HG03108 (cell line): ENCODE results near the gene C1orf87.

Source experiments
- ATAC-seq: cut with Tn5 transposase; IDR thresholded peaks from one replicate; pipeline ENCODE4 v1.9.1; 2021; ENCODE audit warnings: moderate library complexity; ENCODE audit not compliant: unreplicated experiment

C1orf87 gene

GRCh38 chr1:60073605-60074278 is at the start of gene C1orf87:
C1orf87 (minus strand) TSS chr1:60073770; CDS start chr1:60072643, 1,127 bp downstream.
- no peak for ATAC-seq

GRCh38 chr1:60118085-60118484 is 44.5 kb upstream of the C1orf87 start:
- ATAC-seq: no peak

GRCh38 chr1:60114745-60115318 is 41.3 kb upstream of the C1orf87 start:
- no peak for ATAC-seq

- ATAC-seq: no peak
These were observed 40.0 kb upstream of the C1orf87 start for GRCh38 chr1:60113596-60113995.

GRCh38 chr1:60113028-60113427 is 39.5 kb upstream of the C1orf87 start:
- ATAC-seq: no peak

- ATAC-seq: no peak
These were observed 38.1 kb upstream of the C1orf87 start for GRCh38 chr1:60111716-60112115.

GRCh38 chr1:60111118-60111517 is 37.5 kb upstream of the C1orf87 start:
- ATAC-seq: no peak

- no peak for ATAC-seq
These were observed 34.6 kb upstream of the C1orf87 start for GRCh38 chr1:60108196-60108595.

- no peak for ATAC-seq
These were observed 29.6 kb upstream of the C1orf87 start for GRCh38 chr1:60103186-60103585.

- no peak for ATAC-seq
These were observed 28.9 kb upstream of the C1orf87 start for GRCh38 chr1:60102267-60103061.

- no peak for ATAC-seq
These were observed 27.9 kb upstream of the C1orf87 start for GRCh38 chr1:60101516-60101915.

GRCh38 chr1:60091195-60091715 is 17.7 kb upstream of the C1orf87 start:
- ATAC-seq: no peak

- ATAC-seq: no peak
These were observed 17.1 kb upstream of the C1orf87 start for GRCh38 chr1:60090655-60091054.

- no peak for ATAC-seq
These were observed 15.1 kb upstream of the C1orf87 start for GRCh38 chr1:60088620-60089155.

- ATAC-seq: no peak
These were observed 14.1 kb upstream of the C1orf87 start for GRCh38 chr1:60087681-60088080.

- no peak for ATAC-seq
These were observed 4.6 kb upstream of the C1orf87 start for GRCh38 chr1:60078182-60078581.

GRCh38 chr1:60071296-60071695 is 2.3 kb downstream of the C1orf87 start:
- ATAC-seq: no peak

- ATAC-seq: no peak
These were observed 3.9 kb downstream of the C1orf87 start for GRCh38 chr1:60069691-60070090.

- no peak for ATAC-seq
These were observed 5.1 kb downstream of the C1orf87 start for GRCh38 chr1:60068393-60069045.

GRCh38 chr1:60066001-60066400 is 7.6 kb downstream of the C1orf87 start:
- no peak for ATAC-seq

GRCh38 chr1:60065199-60065598 is 8.4 kb downstream of the C1orf87 start:
- no peak for ATAC-seq
